Parathyroid adenoma (tissue), 2 donors: ENCODE results near the gene GTF3C6.

Experiments
- H2AFZ ChIP-seq: fragments of 300-600 bp; sonication (generic); one replicate; pipeline ENCODE4 v1.7.0; 2017; ENCODE audit warnings: antibody characterized with exemption, mild to moderate bottlenecking
- H3K27ac ChIP-seq: fragments of 300-600 bp; sonication (generic); one replicate; pipeline ENCODE4 v1.7.0; 2017
- H3K27me3 ChIP-seq: fragments of 300-600 bp; sonication (generic); one replicate; pipeline ENCODE4 v1.7.0; 2017; ENCODE audit warnings: low read length; ENCODE audit not compliant: control insufficient read depth, insufficient read depth
- H3K36me3 ChIP-seq: fragments of 300-600 bp; sonication (generic); one replicate; pipeline ENCODE4 v1.7.0; 2017; ENCODE audit warnings: low read length; ENCODE audit not compliant: control insufficient read depth, insufficient read depth
- H3K4me1 ChIP-seq: fragments of 300-600 bp; sonication (generic); one replicate; pipeline ENCODE4 v1.7.0; 2017; ENCODE audit warnings: control low read depth
- H3K4me2 ChIP-seq: fragments of 300-600 bp; sonication (generic); one replicate; pipeline ENCODE4 v1.7.0; 2017; ENCODE audit warnings: low read length
- H3K4me3 ChIP-seq: fragments of 300-600 bp; sonication (generic); one replicate; pipeline ENCODE4 v1.7.0; 2017; ENCODE audit warnings: low read depth, low read length
- H3K79me2 ChIP-seq: fragments of 300-600 bp; sonication (generic); one replicate; pipeline ENCODE4 v1.7.0; 2017; ENCODE audit warnings: control low read depth
- H3K9ac ChIP-seq: fragments of 300-600 bp; sonication (generic); one replicate; pipeline ENCODE4 v1.7.0; 2017; ENCODE audit warnings: mild to moderate bottlenecking
- H3K9me3 ChIP-seq: fragments of 300-600 bp; sonication (generic); one replicate; pipeline ENCODE4 v1.7.0; 2017; ENCODE audit warnings: low read length; ENCODE audit not compliant: control insufficient read depth
- TF ChIP-seq, protein P1 (sequence below): fragments of 300-600 bp; sonication (generic); IDR thresholded peaks from one replicate; pipeline ENCODE4 v1.7.0; 2017; ENCODE audit warnings: antibody characterized with exemption, mild to moderate bottlenecking
- donor health status: primary hyperparathyroidism.

Gene GTF3C6

DNA sequence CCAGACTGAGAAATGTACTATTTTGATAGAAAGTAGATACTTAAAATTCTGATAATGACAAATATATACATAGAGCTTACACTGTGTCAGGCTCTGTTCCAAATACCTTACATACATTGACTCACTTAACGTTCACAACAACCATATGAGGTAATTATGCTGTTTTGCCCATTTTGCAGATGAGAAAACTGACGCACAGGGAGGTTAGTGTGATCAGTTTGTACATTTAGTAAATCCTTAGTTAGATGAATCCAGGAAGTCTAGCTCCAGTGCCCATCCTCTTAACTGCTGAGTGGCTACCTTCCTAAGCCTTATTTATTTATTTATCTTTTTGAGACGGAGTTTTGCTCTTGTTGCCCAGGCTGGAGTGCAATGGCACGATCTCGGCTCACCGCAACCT, 23.3 kb upstream of the GTF3C6 start:
- Histone ChIP-seq H3K79me2 (no peaks in the 10 kb centered on the region), H3K4me3 (no peak overlapping the region), H3K27me3 (no peaks in the 10 kb centered on the region), H3K9ac (no peak overlapping the region), H3K27ac (no peak overlapping the region), H3K9me3 (no peaks in the 10 kb centered on the region), H2AFZ (no peak overlapping the region), H3K36me3 (no peaks in the 10 kb centered on the region), H3K4me1 (no peaks in the 10 kb centered on the region), H3K4me2 (no peak overlapping the region)
- TF ChIP-seq, protein P1, sequence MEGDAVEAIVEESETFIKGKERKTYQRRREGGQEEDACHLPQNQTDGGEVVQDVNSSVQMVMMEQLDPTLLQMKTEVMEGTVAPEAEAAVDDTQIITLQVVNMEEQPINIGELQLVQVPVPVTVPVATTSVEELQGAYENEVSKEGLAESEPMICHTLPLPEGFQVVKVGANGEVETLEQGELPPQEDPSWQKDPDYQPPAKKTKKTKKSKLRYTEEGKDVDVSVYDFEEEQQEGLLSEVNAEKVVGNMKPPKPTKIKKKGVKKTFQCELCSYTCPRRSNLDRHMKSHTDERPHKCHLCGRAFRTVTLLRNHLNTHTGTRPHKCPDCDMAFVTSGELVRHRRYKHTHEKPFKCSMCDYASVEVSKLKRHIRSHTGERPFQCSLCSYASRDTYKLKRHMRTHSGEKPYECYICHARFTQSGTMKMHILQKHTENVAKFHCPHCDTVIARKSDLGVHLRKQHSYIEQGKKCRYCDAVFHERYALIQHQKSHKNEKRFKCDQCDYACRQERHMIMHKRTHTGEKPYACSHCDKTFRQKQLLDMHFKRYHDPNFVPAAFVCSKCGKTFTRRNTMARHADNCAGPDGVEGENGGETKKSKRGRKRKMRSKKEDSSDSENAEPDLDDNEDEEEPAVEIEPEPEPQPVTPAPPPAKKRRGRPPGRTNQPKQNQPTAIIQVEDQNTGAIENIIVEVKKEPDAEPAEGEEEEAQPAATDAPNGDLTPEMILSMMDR: no peak

DNA sequence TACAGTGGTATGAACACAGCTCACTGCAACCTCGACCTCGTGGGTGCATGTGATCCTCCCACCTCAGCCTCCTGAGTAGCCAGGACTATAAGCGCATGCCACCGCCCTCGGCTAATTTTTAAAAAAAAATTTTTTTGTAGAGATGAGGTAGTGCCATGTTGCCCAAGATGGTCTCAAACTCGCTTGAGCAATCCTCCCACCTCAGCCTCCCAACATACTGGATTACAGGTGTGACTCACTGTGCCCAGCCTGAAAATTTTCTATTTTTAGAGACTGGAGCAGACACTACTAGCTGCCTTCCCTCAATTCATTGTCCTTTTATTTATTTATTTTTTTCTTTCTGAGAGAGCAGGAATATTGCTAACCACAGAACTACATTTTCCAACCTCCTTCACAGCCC, 20.3 kb upstream of the GTF3C6 start:
- Histone ChIP-seq H3K4me1 (no peaks in the 10 kb centered on the region), H3K9ac (no peak overlapping the region), H3K9me3 (no peaks in the 10 kb centered on the region), H3K27me3 (no peaks in the 10 kb centered on the region), H3K36me3 (no peaks in the 10 kb centered on the region), H3K79me2 (no peaks in the 10 kb centered on the region), H2AFZ (no peak overlapping the region), H3K27ac (no peak overlapping the region), H3K4me3 (no peak overlapping the region), H3K4me2 (no peak overlapping the region)
- TF ChIP-seq, protein P1: no peak

DNA sequence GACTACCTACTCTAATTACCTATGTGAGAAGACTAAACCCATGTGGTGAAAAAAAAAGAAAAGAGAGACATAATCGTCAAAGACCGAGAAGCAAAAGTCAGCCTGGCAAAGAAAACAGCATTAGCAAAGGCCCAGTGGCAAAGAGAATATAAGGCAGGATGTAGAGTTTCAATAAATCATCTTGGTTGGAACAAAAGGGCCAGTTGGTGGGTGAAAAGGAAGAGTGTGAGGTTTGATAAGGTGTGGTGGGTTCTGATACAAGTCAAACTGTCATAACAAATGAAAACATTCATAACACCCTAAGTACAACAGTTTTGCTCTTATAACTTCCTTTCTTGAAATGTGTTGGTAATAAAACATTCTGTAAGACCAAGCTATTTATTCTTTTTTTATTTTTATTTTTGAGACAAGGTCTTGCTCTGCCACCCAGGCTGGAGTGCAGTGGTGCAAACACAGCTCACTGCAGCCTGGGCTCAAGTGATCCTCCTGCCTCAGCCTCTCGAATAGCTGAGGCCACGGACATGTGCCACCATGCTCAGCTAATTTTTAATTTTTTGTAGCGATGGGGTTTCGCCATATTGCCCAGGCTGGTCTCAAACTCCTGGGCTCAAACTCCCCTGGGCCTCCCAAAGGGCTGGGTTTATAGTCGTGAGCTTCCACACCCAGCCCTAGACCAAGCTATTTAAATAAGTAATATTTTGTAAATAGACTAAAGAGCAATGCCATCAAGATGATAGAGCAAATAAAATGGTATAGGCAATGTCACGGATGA, 18.9 kb upstream of the GTF3C6 start:
- Histone ChIP-seq H3K4me1 (no peaks in the 10 kb centered on the region), H3K9me3 (no peaks in the 10 kb centered on the region), H3K36me3 (no peaks in the 10 kb centered on the region), H3K27me3 (no peaks in the 10 kb centered on the region), H3K4me3 (no peak overlapping the region), H3K27ac (no peak overlapping the region), H3K4me2 (no peak overlapping the region), H3K79me2 (no peaks in the 10 kb centered on the region), H3K9ac (no peak overlapping the region), H2AFZ (no peak overlapping the region)
- TF ChIP-seq, protein P1: no peak

DNA sequence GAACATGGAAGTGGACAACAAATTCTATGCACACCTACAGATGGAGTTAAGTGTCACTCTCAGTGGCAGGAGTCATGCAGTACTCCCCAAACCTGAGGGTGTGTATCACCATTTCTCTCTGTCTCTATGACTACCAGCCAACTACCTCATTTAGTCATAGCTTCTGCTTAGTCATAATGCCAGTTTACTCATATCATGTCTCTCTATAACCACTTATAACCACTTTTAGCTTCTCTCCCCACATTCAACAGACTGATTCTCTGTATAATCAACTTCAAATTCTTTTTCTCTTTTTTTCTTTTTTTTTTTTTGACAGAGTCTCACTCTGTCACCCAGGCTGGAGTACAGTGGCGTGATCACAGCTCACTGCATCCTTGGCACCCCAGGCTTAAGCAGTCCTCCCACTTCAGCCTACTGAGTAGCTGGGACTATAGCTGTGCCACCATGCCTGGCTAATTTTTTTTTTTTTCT, 13.8 kb upstream of the GTF3C6 start:
- H2AFZ ChIP-seq: no peak overlapping the region
- TF ChIP-seq, protein P1: no peak

DNA sequence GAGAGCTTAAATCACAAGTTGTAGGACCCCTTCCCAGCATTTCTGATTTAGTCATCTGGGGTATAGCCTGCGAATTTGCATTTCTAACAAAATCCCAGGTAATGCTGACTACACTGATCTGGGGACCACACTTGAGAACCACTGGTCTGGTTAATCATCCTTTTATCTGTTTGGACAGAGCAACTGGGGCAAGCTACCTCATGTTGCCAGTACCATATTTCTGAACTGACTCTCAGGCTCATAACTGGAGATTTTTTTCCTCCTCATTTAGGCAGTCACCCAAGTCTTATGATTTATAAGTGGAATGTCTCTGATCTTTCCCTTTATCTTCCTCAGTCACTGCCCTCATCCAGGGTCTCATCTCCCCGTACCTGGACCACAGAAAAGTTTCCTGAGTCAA, 12.0 kb upstream of the GTF3C6 start:
- Histone ChIP-seq H3K36me3 (no peaks in the 10 kb centered on the region), H2AFZ (no peak overlapping the region), H3K27me3 (no peaks in the 10 kb centered on the region), H3K4me3 (no peak overlapping the region), H3K27ac (no peak overlapping the region), H3K9ac (no peak overlapping the region), H3K4me2 (no peak overlapping the region), H3K9me3 (no peaks in the 10 kb centered on the region), H3K4me1 (no peaks in the 10 kb centered on the region), H3K79me2 (no peaks in the 10 kb centered on the region)
- TF ChIP-seq, protein P1: no peak

More for the DNA sequence above, 13.8 kb upstream of the GTF3C6 start:
- H3K4me3 ChIP-seq: no peak overlapping the region
- no peak overlapping the region for H3K9ac ChIP-seq
- H3K79me2 ChIP-seq: no peaks in the 10 kb centered on the region
- H3K36me3 ChIP-seq: no peaks in the 10 kb centered on the region
- no peaks in the 10 kb centered on the region for H3K27me3 ChIP-seq
- no peaks in the 10 kb centered on the region for H3K9me3 ChIP-seq
- H3K4me1 ChIP-seq: no peaks in the 10 kb centered on the region
- H3K27ac ChIP-seq: no peak overlapping the region
- H3K4me2 ChIP-seq: no peak overlapping the region
